PC-9 (cell line): Measurements from ENCODE around the gene PADI1. TPM values are rescaled to one million over a fixed set of nuclear protein-coding genes. Genes with fewer than 3 reads are reported as not detected.

Experiments
- BruUV-seq: library from RNA; stranded (reverse); fragments of 400-500 nt; replicated peaks from 2 replicates; lab custom pipeline; 2021; lab: Mats Ljungman, UMichigan
- CTCF ChIA-PET: fragments of 300-600 bp; sonication (Branson Sonifier 250); formaldehyde crosslinking; loops from one replicate; lab custom pipeline; 2022; ENCODE audit warnings: antibody characterized with exemption; lab: Charles Lee
- POLR2A ChIA-PET: fragments of 300-600 bp; sonication (Branson Sonifier 250); formaldehyde crosslinking; loops from one replicate; lab custom pipeline; 2022; ENCODE audit warnings: antibody characterized with exemption; ENCODE audit not compliant: unreplicated experiment; lab: Charles Lee
- DNase-seq, 2 experiments: peaks; one replicate each; pipeline versions ENCODE4 v3.0.0 to v3.0.0-alpha.2; 2015 to 2022; ENCODE audit warnings: mixed read lengths in 1 of 2
- H2AFZ ChIP-seq: fragments of 200-600 bp; sonication (generic); 2 replicates; pipeline ENCODE4 v1.8.1; 2017; ENCODE audit warnings: antibody characterized with exemption
- H3F3A ChIP-seq: fragments of 200-600 bp; sonication (generic); 2 replicates; pipeline ENCODE4 v1.8.1; 2017; ENCODE audit warnings: antibody characterized with exemption, mild to moderate bottlenecking, low read depth; ENCODE audit not compliant: insufficient read depth
- H3K27ac ChIP-seq: fragments of 200-600 bp; sonication (generic); 2 replicates; pipeline ENCODE4 v1.6.1; 2016; ENCODE audit warnings: mixed run types
- H3K27me3 ChIP-seq: fragments of 200-600 bp; sonication (generic); 2 replicates; pipeline ENCODE4 v1.6.1; 2016; ENCODE audit warnings: low read depth, mixed run types; ENCODE audit not compliant: insufficient read depth
- H3K36me3 ChIP-seq: fragments of 200-600 bp; sonication (generic); 2 replicates; pipeline ENCODE4 v1.6.1; 2016; ENCODE audit warnings: low read depth, mixed run types
- H3K4me1 ChIP-seq: fragments of 200-600 bp; sonication (generic); replicated peaks from 2 replicates; pipeline ENCODE4 v1.6.1; 2016; ENCODE audit warnings: mixed run types; ENCODE audit not compliant: insufficient read depth
- H3K4me2 ChIP-seq: fragments of 200-600 bp; sonication (generic); 2 replicates; pipeline ENCODE4 v1.6.1; 2017; ENCODE audit warnings: mixed run types
- H3K4me3 ChIP-seq: fragments of 200-600 bp; sonication (generic); 2 replicates; pipeline ENCODE4 v1.6.1; 2016; ENCODE audit warnings: mixed run types
- H3K79me2 ChIP-seq: fragments of 200-600 bp; sonication (generic); 2 replicates; pipeline ENCODE4 v1.6.1; 2017; ENCODE audit warnings: low read depth, mixed run types
- H3K9me2 ChIP-seq: fragments of 200-600 bp; sonication (generic); 2 replicates; pipeline ENCODE4 v1.8.1; 2017; ENCODE audit warnings: mild to moderate bottlenecking; ENCODE audit not compliant: insufficient read depth
- H3K9me3 ChIP-seq: fragments of 200-600 bp; sonication (generic); 2 replicates; pipeline ENCODE4 v1.8.1; 2016; ENCODE audit warnings: low read depth; ENCODE audit not compliant: insufficient read depth
- H4K20me1 ChIP-seq: fragments of 200-600 bp; sonication (generic); 2 replicates; pipeline ENCODE4 v1.8.1; 2017; ENCODE audit not compliant: insufficient read depth
- EZH2 ChIP-seq: fragments of 200-600 bp; sonication (generic); IDR thresholded peaks from 2 replicates; pipeline ENCODE4 v1.8.0; 2017; ENCODE audit warnings: antibody characterized with exemption, low read depth
- intact Hi-C: fragments of 100-400 bp; cut with micrococcal nuclease; formaldehyde crosslinking; loops from one replicate; pipeline ENCODE4 v1.10.0; 2022; ENCODE audit not compliant: unreplicated experiment
- total RNA-seq: library from RNA; stranded (reverse); gene quantifications from 2 replicates; pipeline ENCODE4 v1.2.3, GENCODE V29; 2021
- TF ChIP-seq, protein P1 (sequence below): fragments of 200-600 bp; sonication (generic); conservative IDR thresholded peaks from 2 replicates; pipeline ENCODE4 v1.6.1; 2017; ENCODE audit warnings: mixed run types, antibody characterized with exemption, mild to moderate bottlenecking, moderate library complexity

PADI1 gene
- total RNA-seq, 1 experiment from 2014 or later, result 28.3 TPM

DNA sequence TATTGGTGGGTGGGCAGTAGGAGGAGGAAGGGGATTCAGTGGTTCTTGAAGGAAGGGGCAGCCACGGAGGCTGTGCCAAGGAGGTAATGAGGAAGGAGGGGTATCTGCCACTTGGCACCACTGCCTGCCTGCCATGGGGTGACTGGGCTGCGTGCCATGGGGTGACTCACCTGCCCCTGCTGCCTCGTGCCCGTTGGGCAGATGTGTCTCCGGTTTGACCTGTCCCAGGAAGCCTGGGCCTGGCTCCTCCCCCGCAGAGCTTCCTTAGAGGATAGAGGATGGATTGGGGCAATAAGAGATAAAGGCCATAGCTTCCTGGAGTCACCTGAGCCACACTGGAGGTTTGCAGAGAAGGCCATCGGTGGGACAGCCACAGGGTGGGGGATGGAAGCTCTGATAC lies 45.7 kb downstream of the PADI1 start:
- DNase-seq, result peak; percentile 90 to 97
- Histone ChIP-seq H3K36me3 (no peaks in the 10 kb centered on the region), H3F3A (peaks cover 29% of the 10 kb centered on the region), H3K4me1 (peaks cover 54% of the 10 kb centered on the region), H2AFZ (no peak overlapping the region), H3K4me3 (no peak overlapping the region), H3K79me2 (no peaks in the 10 kb centered on the region), H3K27me3 (no peaks in the 10 kb centered on the region), H3K4me2 (peak overlapping the region; percentile 65), H3K27ac (peak overlapping the region; percentile 93), H3K9me3 (no peaks in the 10 kb centered on the region), H3K9me2 (no peaks in the 10 kb centered on the region), H4K20me1 (no peaks in the 10 kb centered on the region)
- no TSS peak for BruUV-seq
- ChIA-PET POLR2A (no interaction called here), CTCF (interaction anchor here (0.7 to 1.1 kb wide), 3 partner anchors 16 to 227 kb away, joined by 3 to 5 read pairs (median 3); no protein-coding TSS in a partner anchor)
- intact Hi-C loops, result loop anchor here (5.0 kb wide), 1 partner anchor 37 kb away; no protein-coding TSS in a partner anchor
- TF ChIP-seq, protein P1, sequence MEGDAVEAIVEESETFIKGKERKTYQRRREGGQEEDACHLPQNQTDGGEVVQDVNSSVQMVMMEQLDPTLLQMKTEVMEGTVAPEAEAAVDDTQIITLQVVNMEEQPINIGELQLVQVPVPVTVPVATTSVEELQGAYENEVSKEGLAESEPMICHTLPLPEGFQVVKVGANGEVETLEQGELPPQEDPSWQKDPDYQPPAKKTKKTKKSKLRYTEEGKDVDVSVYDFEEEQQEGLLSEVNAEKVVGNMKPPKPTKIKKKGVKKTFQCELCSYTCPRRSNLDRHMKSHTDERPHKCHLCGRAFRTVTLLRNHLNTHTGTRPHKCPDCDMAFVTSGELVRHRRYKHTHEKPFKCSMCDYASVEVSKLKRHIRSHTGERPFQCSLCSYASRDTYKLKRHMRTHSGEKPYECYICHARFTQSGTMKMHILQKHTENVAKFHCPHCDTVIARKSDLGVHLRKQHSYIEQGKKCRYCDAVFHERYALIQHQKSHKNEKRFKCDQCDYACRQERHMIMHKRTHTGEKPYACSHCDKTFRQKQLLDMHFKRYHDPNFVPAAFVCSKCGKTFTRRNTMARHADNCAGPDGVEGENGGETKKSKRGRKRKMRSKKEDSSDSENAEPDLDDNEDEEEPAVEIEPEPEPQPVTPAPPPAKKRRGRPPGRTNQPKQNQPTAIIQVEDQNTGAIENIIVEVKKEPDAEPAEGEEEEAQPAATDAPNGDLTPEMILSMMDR, result no peak
- no peak for TF ChIP-seq EZH2

DNA sequence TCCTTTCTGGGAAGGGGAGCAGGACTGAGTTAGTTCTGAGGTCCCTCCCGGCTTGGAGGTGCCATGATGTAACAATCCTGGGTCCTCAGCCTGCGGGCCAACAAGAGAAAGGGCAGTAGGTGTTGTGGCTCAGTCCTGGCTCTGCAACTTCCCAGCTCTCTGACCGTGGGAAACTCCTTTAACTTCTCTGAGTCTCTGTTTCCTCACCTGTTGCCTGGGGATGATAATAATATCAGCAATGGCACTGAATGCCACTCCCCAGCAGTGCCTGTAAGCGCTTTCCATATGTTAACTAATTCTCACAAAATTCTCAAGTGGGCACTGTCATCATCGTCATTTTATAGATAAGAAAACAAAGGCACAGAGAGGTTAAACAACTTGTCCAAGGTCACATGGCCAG lies 46.3 kb downstream of the PADI1 start:
- H3K36me3 ChIP-seq, result no peaks in the 10 kb centered on the region
- no peaks in the 10 kb centered on the region for H3K9me2 ChIP-seq
- no peak overlapping the region for H3K4me3 ChIP-seq
- H3K4me2 ChIP-seq, result peak overlapping the region; percentile 65
- H4K20me1 ChIP-seq, result no peaks in the 10 kb centered on the region
- intact Hi-C loops, result loop anchor here (5.0 kb wide), 1 partner anchor 36 kb away; no protein-coding TSS in a partner anchor
- peaks cover 25% of the 10 kb centered on the region for H3F3A ChIP-seq
- peaks cover 47% of the 10 kb centered on the region for H3K4me1 ChIP-seq
- H3K27ac ChIP-seq, result peak overlapping the region; percentile 93
- no peaks in the 10 kb centered on the region for H3K27me3 ChIP-seq
- H3K79me2 ChIP-seq, result no peaks in the 10 kb centered on the region
- BruUV-seq, result TSS peak; percentile 61
- H2AFZ ChIP-seq, result no peak overlapping the region
- ChIA-PET CTCF (interaction anchor here (0.8 to 1.1 kb wide), 2 partner anchors 25 to 226 kb away, joined by 3 read pairs; no protein-coding TSS in a partner anchor), POLR2A (no interaction called here)
- H3K9me3 ChIP-seq, result no peaks in the 10 kb centered on the region
- TF ChIP-seq, protein P1, result no peak
- TF ChIP-seq EZH2, result no peak
- peak; percentile 26 to 77 for DNase-seq

DNA sequence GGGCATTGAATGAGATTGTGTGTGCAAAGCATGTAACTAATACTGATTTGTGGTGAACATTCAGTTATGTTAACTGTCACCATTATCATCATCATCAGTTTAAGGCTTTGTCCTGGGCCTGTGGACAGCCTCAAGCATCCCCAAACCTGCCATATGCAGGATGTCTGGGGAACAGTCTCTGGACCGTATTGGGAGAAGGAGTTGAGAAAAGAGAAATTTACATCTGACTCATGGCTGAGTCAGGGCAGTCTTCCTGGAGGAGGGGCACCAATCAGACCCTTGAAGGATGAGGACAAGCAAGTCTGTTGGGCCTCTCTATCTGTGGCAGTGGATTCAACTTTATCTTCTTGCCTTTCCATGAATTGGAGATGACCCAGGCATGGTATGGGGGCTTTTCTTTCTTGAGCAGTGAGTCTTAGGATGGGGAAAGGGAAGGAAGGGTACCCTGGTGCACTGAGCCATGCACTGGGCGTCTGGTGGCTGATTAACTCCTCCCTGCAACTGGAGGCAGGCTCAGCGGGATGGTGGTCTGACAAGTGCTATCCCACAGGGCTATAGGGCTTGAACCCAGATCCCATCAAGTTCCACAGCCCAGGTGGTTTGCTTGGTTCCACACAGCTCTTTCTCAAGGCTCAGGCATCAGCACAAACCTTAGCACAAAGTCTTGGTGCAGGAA lies 46.9 kb downstream of the PADI1 start:
- Histone ChIP-seq H3K27ac (peak overlapping the region; percentile 93), H3K4me1 (peaks cover 41% of the 10 kb centered on the region), H4K20me1 (no peaks in the 10 kb centered on the region), H2AFZ (no peak overlapping the region), H3K27me3 (no peaks in the 10 kb centered on the region), H3K79me2 (no peaks in the 10 kb centered on the region), H3K4me2 (peak overlapping the region; percentile 65), H3K4me3 (no peak overlapping the region), H3K9me2 (no peaks in the 10 kb centered on the region), H3K9me3 (no peaks in the 10 kb centered on the region), H3F3A (peaks cover 19% of the 10 kb centered on the region), H3K36me3 (no peaks in the 10 kb centered on the region)
- peak in 1 of 2 experiments; percentile 52 for DNase-seq
- CTCF ChIA-PET, result no interaction called here
- no TSS peak for BruUV-seq
- intact Hi-C loops, result loop anchor here (5.0 kb wide), 1 partner anchor 35 kb away; no protein-coding TSS in a partner anchor
- POLR2A ChIA-PET, result no interaction called here
- TF ChIP-seq EZH2, result no peak
- TF ChIP-seq, protein P1, result no peak
